ENCODE data around the gene RARS2. TPM values are rescaled to one million over a fixed set of nuclear protein-coding genes. Genes with fewer than 3 reads are reported as not detected.

Gene RARS2
- total RNA-seq, 1 experiment from 2014 or later: 47.2 TPM

- Histone ChIP-seq H3K4me1 (ENCODE audit: insufficient read depth, low read length, poor library complexity, severe bottlenecking) (no peaks in the 10 kb centered on the region), H3K36me3 (ENCODE audit: insufficient read depth, low read length, poor library complexity, severe bottlenecking) (no peaks in the 10 kb centered on the region), H3K27ac (ENCODE audit: low read depth, low read length, poor library complexity, severe bottlenecking) (no peak overlapping the region), H3K4me3 (ENCODE audit: low read depth, low read length, poor library complexity, severe bottlenecking) (no peak overlapping the region), H3K27me3 (replicated peaks; ENCODE audit: insufficient read depth, low read depth, low read length, poor library complexity) (no peaks in the 10 kb centered on the region), H3K9me3 (ENCODE audit: low read depth, low read length, poor library complexity, severe bottlenecking) (no peaks in the 10 kb centered on the region)
- no TSS peak for BruUV-seq (replicated peaks)
- ChIA-PET CTCF (no interaction called here), POLR2A (ENCODE audit: low non-redundant PET) (no interaction called here)
- intact Hi-C loops (cut with micrococcal nuclease; ENCODE audit: unreplicated experiment): no loop called here
- DNase-seq (ENCODE audit: low spot score): no peak
- TF ChIP-seq EZH2 (IDR thresholded peaks at IDR 0.05; ENCODE audit: borderline replicate concordance, low read depth, low read length, poor library complexity, severe bottlenecking): no peak
- TF ChIP-seq, protein P1, sequence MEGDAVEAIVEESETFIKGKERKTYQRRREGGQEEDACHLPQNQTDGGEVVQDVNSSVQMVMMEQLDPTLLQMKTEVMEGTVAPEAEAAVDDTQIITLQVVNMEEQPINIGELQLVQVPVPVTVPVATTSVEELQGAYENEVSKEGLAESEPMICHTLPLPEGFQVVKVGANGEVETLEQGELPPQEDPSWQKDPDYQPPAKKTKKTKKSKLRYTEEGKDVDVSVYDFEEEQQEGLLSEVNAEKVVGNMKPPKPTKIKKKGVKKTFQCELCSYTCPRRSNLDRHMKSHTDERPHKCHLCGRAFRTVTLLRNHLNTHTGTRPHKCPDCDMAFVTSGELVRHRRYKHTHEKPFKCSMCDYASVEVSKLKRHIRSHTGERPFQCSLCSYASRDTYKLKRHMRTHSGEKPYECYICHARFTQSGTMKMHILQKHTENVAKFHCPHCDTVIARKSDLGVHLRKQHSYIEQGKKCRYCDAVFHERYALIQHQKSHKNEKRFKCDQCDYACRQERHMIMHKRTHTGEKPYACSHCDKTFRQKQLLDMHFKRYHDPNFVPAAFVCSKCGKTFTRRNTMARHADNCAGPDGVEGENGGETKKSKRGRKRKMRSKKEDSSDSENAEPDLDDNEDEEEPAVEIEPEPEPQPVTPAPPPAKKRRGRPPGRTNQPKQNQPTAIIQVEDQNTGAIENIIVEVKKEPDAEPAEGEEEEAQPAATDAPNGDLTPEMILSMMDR (conservative IDR thresholded peaks at IDR 0.05; ENCODE audit: low read depth, low read length): no peak
These were observed 14.4 kb downstream of the RARS2 start for GRCh38 chr6:87575423-87575822.

DNA sequence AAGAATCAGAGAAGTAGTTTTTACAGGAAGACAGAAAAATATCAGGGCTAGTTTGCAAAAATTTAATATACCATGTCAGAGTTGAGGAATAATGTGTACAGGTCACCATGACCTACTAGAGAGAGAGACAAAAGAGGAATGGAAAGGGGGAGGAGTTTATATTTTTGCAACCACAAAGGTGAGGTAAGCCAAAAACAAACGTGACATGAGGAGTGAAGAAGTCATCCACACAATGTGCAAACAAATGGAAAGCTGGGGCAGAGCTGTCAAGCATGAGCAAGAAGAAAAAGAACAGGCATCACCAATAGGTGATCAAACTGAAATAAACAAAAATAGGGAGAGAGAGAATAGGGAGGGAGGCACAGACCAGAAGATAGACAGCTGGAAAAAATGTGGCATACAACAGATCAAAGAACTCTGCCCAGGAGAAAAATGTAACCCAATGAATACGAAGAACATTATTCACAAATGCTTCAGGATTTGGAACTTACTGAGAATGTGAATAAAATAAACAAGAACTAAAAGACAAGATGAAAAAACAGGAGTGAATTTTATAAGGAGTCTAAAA, 15.5 kb downstream of the RARS2 start:
- H3K27ac ChIP-seq (ENCODE audit: low read depth, low read length, poor library complexity, severe bottlenecking): no peak overlapping the region
- CTCF ChIA-PET: no interaction called here
- no peak for TF ChIP-seq EZH2 (IDR thresholded peaks at IDR 0.05; ENCODE audit: borderline replicate concordance, low read depth, low read length, poor library complexity, severe bottlenecking)
- TF ChIP-seq, protein P1 (conservative IDR thresholded peaks at IDR 0.05; ENCODE audit: low read depth, low read length): no peak

DNA sequence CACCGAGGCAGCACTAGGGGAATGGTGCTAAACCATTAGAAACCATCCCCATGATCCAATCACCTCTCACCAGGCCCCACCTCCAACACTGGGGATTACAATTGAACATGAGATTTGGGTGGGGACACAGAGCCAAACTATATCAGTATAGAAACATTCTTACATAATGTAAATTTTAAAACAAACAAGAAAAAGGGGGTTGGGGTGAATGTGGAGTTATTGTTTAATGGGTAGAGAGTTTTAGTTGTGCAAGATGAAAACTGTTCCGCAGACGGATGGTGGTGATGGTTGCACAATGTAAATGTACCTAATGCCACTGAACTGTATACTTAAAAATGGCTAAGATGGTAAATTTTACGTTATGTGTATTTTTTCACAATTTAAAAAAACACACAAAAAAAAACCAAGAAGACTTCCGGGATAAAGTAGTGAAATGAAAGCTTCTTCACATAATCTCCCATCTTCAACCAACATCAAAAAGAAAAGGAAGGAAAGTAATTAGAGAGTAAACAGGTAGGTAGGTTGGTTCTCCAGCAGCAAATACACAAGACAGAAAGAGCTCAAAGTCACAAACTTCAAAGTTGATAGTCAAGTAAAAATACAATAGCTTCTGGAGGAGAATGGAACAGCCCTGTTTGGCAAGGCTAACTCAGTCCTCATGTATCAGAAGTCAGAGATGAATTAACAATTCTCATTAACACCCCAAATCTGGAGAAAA, 16.3 kb downstream of the RARS2 start:
- Histone ChIP-seq H3K27me3 (replicated peaks; ENCODE audit: insufficient read depth, low read depth, low read length, poor library complexity) (no peaks in the 10 kb centered on the region), H3K27ac (ENCODE audit: low read depth, low read length, poor library complexity, severe bottlenecking) (no peak overlapping the region), H3K4me3 (ENCODE audit: low read depth, low read length, poor library complexity, severe bottlenecking) (no peak overlapping the region), H3K36me3 (ENCODE audit: insufficient read depth, low read length, poor library complexity, severe bottlenecking) (peaks cover 8% of the 10 kb centered on the region), H3K4me1 (ENCODE audit: insufficient read depth, low read length, poor library complexity, severe bottlenecking) (no peaks in the 10 kb centered on the region), H3K9me3 (ENCODE audit: low read depth, low read length, poor library complexity, severe bottlenecking) (no peaks in the 10 kb centered on the region)
- BruUV-seq (replicated peaks): no TSS peak
- CTCF ChIA-PET: no interaction called here
- no peak for DNase-seq (ENCODE audit: low spot score)
- intact Hi-C loops (cut with micrococcal nuclease; ENCODE audit: unreplicated experiment): no loop called here
- POLR2A ChIA-PET (ENCODE audit: low non-redundant PET): no interaction called here
- TF ChIP-seq, protein P1 (conservative IDR thresholded peaks at IDR 0.05; ENCODE audit: low read depth, low read length): no peak
- TF ChIP-seq EZH2 (IDR thresholded peaks at IDR 0.05; ENCODE audit: borderline replicate concordance, low read depth, low read length, poor library complexity, severe bottlenecking): no peak

More for the DNA sequence above, 15.5 kb downstream of the RARS2 start:
- POLR2A ChIA-PET (ENCODE audit: low non-redundant PET): no interaction called here
- H3K27me3 ChIP-seq (replicated peaks; ENCODE audit: insufficient read depth, low read depth, low read length, poor library complexity): no peaks in the 10 kb centered on the region
- no peaks in the 10 kb centered on the region for H3K4me1 ChIP-seq (ENCODE audit: insufficient read depth, low read length, poor library complexity, severe bottlenecking)
- no peak overlapping the region for H3K4me3 ChIP-seq (ENCODE audit: low read depth, low read length, poor library complexity, severe bottlenecking)
- intact Hi-C loops (cut with micrococcal nuclease; ENCODE audit: unreplicated experiment): no loop called here
- no peak for DNase-seq (ENCODE audit: low spot score)
- peaks cover under 1% of the 10 kb centered on the region for H3K36me3 ChIP-seq (ENCODE audit: insufficient read depth, low read length, poor library complexity, severe bottlenecking)
- no TSS peak for BruUV-seq (replicated peaks)
- H3K9me3 ChIP-seq (ENCODE audit: low read depth, low read length, poor library complexity, severe bottlenecking): no peaks in the 10 kb centered on the region
